Ishikawa (cell line): Measurements from ENCODE around the gene LYST.

Source experiments
- EGR1 ChIP-seq: IDR thresholded peaks from 2 replicates; pipeline ENCODE4 v1.6.1; 2012
- FOXM1 ChIP-seq: IDR thresholded peaks from 2 replicates; pipeline ENCODE4 v1.6.1; 2012; ENCODE audit warnings: low read depth, borderline replicate concordance
- TF ChIP-seq, protein P1 (sequence below): IDR thresholded peaks from 2 replicates; pipeline ENCODE4 v1.6.1; 2012

DNA sequence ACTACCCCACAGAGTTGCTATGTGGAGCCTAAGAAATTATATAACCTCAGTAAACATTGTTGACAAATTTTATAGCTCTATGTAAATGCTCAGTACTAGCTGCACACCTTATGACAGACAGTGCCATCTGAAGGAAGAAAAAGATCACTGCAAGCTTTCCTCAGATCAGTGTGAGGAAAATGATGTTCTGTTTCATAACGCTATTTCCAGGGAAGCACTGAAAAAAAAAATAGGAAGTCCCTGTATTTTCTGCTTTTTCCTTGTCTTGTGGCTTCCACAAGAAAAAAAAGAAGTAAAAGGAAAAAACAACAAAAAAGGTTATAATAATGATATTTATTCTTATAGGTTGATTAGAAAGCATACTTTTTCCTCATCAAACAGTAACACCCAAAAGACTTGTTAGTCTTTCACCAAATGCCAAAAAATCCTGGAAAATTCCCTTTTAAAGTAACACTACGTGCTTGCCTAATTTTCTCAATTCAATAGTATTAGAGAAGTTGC, 23.2 kb downstream of the LYST start:
- TF ChIP-seq EGR1 (no peak), FOXM1 (no peak)
- TF ChIP-seq, protein P1, sequence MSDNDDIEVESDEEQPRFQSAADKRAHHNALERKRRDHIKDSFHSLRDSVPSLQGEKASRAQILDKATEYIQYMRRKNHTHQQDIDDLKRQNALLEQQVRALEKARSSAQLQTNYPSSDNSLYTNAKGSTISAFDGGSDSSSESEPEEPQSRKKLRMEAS: no peak
